Transverse colon (tissue), 4 donors: ENCODE measurements around the gene FA2H.
A peak's percentile ranks its signal among the peaks of the same experiment; 100 is the strongest.

Experiments used
- CTCF ChIP-seq, 5 experiments: fragments of 200-600 bp in 3 of 5; fragments of 450-650 bp in 2 of 5; sonication (generic) in 3 of 5; IDR thresholded peaks; 1 replicate in 2 of 5; 2 replicates in 3 of 5; pipeline ENCODE4 v1.5.1; 2016 to 2017; ENCODE audit warnings: antibody characterized with exemption in 5 of 5, inconsistent platforms in 3 of 5, mild to moderate bottlenecking in 2 of 5, moderate library complexity in 1 of 5
- POLR2A ChIP-seq: fragments of 450-650 bp; IDR thresholded peaks from one replicate; pipeline ENCODE4 v1.6.1; 2016; ENCODE audit warnings: antibody characterized with exemption, mild to moderate bottlenecking, moderate library complexity
- POLR2AphosphoS5 ChIP-seq, 3 donors: sonication (generic); formaldehyde crosslinking; IDR thresholded peaks; one replicate each; pipeline ENCODE4 v1.6.1; 2016; ENCODE audit warnings: antibody characterized with exemption in 3 of 3

GRCh38 chr16:74813109-74813641, 38.6 kb upstream of the FA2H start:
- TF ChIP-seq CTCF (IDR thresholded peaks at IDR 0.05) (peak; percentile 90 to 97 (median 96)), POLR2A (no peak), POLR2AphosphoS5 (IDR thresholded peaks at IDR 0.05) (no peak)
